ENCODE data around the gene OR52N2.

The OR52N2 gene

GRCh38 chr11:5803982-5804381 lies 4.7 kb upstream of the OR52N2 start:
- Histone ChIP-seq H3K36me3 (no peaks in the 10 kb centered on the region), H3K4me3 (ENCODE audit: low read depth, low read length) (no peak overlapping the region), H3K9me3 (ENCODE audit: severe bottlenecking) (no peaks in the 10 kb centered on the region), H3K27ac (no peak overlapping the region), H3K27me3 (ENCODE audit: insufficient read depth, low read depth, severe bottlenecking) (peaks cover 56% of the 10 kb centered on the region)
- no peak for DNase-seq
- TF ChIP-seq, protein P1, sequence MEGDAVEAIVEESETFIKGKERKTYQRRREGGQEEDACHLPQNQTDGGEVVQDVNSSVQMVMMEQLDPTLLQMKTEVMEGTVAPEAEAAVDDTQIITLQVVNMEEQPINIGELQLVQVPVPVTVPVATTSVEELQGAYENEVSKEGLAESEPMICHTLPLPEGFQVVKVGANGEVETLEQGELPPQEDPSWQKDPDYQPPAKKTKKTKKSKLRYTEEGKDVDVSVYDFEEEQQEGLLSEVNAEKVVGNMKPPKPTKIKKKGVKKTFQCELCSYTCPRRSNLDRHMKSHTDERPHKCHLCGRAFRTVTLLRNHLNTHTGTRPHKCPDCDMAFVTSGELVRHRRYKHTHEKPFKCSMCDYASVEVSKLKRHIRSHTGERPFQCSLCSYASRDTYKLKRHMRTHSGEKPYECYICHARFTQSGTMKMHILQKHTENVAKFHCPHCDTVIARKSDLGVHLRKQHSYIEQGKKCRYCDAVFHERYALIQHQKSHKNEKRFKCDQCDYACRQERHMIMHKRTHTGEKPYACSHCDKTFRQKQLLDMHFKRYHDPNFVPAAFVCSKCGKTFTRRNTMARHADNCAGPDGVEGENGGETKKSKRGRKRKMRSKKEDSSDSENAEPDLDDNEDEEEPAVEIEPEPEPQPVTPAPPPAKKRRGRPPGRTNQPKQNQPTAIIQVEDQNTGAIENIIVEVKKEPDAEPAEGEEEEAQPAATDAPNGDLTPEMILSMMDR (IDR thresholded peaks at IDR 0.05; ENCODE audit: low read depth, low read length), result no peak

DNA sequence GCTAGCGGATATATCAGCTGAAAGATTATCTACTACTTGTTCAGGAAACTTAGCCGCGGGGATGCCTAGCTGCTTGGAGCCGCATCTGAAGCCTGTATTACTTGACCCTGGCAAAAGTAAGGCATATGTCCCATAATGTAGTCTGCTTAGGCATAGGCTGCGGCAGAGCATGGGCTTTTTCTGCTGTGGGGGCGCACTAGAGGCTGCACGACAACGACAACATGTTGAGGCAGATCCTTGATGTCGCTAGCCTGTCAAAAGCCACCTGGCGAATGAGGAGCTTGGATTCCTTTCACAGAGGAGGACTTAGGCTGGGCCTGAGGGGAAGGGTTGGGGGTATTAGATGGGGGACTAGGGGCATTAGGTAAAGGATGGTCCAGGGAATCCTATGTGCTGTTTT lies 1.1 kb upstream of the OR52N2 start:
- peak; percentile 21 for DNase-seq
- H3K4me3 ChIP-seq (ENCODE audit: low read depth, low read length), result no peak overlapping the region
- no peak overlapping the region for H3K27ac ChIP-seq
- H3K9me3 ChIP-seq (ENCODE audit: severe bottlenecking), result no peaks in the 10 kb centered on the region
- peaks cover 72% of the 10 kb centered on the region for H3K27me3 ChIP-seq (ENCODE audit: insufficient read depth, low read depth, severe bottlenecking)
- TF ChIP-seq, protein P1 (IDR thresholded peaks at IDR 0.05; ENCODE audit: low read depth, low read length), result no peak
- no peaks in the 10 kb centered on the region for H3K36me3 ChIP-seq

DNA sequence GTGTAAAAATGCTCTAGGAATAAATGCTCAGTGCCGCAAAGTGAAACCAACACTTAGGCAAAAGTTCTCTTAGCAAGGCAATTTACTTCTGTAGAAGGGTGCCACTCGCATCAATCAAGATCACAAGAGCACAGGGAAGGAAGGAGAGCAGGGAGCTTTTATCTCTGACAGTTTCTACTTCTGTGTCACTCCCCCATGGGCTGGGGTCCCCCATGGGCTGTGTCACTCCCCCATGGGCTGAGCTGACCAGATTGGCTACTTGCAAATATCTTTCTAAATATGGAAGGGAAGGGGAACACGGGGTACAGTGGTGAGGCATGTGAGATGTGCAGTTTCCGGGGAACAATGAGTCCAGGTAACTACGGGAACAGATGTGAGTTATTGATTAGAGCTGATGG lies 397 bp downstream of the OR52N2 start:
- H3K9me3 ChIP-seq (ENCODE audit: severe bottlenecking), result no peaks in the 10 kb centered on the region

GRCh38 chr11:5809905-5810795 lies 1.4 kb downstream of the OR52N2 start:
- peaks cover 73% of the 10 kb centered on the region for H3K27me3 ChIP-seq (ENCODE audit: insufficient read depth, low read depth, severe bottlenecking)
- no peaks in the 10 kb centered on the region for H3K9me3 ChIP-seq (ENCODE audit: severe bottlenecking)
- no peak overlapping the region for H3K27ac ChIP-seq
- TF ChIP-seq, protein P1 (IDR thresholded peaks at IDR 0.05; ENCODE audit: low read depth, low read length), result no peak
- no peaks in the 10 kb centered on the region for H3K36me3 ChIP-seq
- no peak for DNase-seq
- no peak overlapping the region for H3K4me3 ChIP-seq (ENCODE audit: low read depth, low read length)

More for the DNA sequence above, 397 bp downstream of the OR52N2 start:
- Histone ChIP-seq H3K4me3 (ENCODE audit: low read depth, low read length) (no peak overlapping the region), H3K36me3 (no peaks in the 10 kb centered on the region), H3K27ac (no peak overlapping the region), H3K27me3 (ENCODE audit: insufficient read depth, low read depth, severe bottlenecking) (peaks cover 75% of the 10 kb centered on the region)
- TF ChIP-seq, protein P1 (IDR thresholded peaks at IDR 0.05; ENCODE audit: low read depth, low read length), result no peak
- DNase-seq, result no peak

DNA sequence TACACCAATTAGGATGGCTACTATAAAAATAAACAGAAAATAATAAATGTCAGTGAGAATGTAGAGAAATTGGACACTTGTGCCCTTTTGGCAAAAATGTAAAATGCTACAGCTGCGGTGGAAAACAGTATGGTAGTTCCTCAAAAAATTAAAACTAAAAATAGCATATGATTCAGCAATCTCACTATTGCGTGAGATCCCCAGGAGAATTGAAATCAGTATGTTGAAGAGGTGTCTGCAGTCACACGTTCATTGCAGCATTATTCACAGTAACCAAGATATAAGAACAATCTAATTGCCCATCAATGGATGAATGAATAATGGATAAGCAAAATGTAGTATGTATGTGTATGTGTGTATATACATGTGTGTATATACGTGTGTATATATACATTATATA lies 6.8 kb downstream of the OR52N2 start:
- Histone ChIP-seq H3K36me3 (no peaks in the 10 kb centered on the region), H3K27ac (no peak overlapping the region), H3K27me3 (ENCODE audit: insufficient read depth, low read depth, severe bottlenecking) (peaks cover 67% of the 10 kb centered on the region), H3K4me3 (ENCODE audit: low read depth, low read length) (no peak overlapping the region), H3K9me3 (ENCODE audit: severe bottlenecking) (no peaks in the 10 kb centered on the region)
- TF ChIP-seq, protein P1 (IDR thresholded peaks at IDR 0.05; ENCODE audit: low read depth, low read length), result no peak
- no peak for DNase-seq
